GM12864 (cell line): ENCODE measurements around the gene MGAT5.

Experiments
- DNase-seq: peaks from one replicate; pipeline ENCODE4 v3.0.0-alpha.2; 2011; ENCODE audit warnings: low read depth
- H3K4me3 ChIP-seq: 2 replicates; pipeline ENCODE4 v1.5.1; 2011; ENCODE audit warnings: mild to moderate bottlenecking, low read depth, low read length, control low read depth
- CTCF ChIP-seq: IDR thresholded peaks from 2 replicates; pipeline ENCODE4 v1.5.1; 2011; ENCODE audit warnings: low read depth, mild to moderate bottlenecking, moderate library complexity, low read length, control low read depth, inconsistent platforms; ENCODE audit errors: missing control alignments

MGAT5 gene

GRCh38 chr2:134429886-134430285 is 176.0 kb downstream of the MGAT5 start:
- DNase-seq: no peak
- no peak overlapping the region for H3K4me3 ChIP-seq
- TF ChIP-seq CTCF: no peak

GRCh38 chr2:134431838-134432434 is 178.1 kb downstream of the MGAT5 start:
- H3K4me3 ChIP-seq: no peak overlapping the region
- no peak for TF ChIP-seq CTCF
- DNase-seq: no peak

GRCh38 chr2:134432435-134432883 is 178.6 kb downstream of the MGAT5 start:
- H3K4me3 ChIP-seq: no peak overlapping the region
- no peak for TF ChIP-seq CTCF
- DNase-seq: no peak

- DNase-seq: no peak
- no peak for TF ChIP-seq CTCF
- no peak overlapping the region for H3K4me3 ChIP-seq
These were observed 179.6 kb downstream of the MGAT5 start for GRCh38 chr2:134433469-134433868.

- DNase-seq: no peak
- H3K4me3 ChIP-seq: no peak overlapping the region
- no peak for TF ChIP-seq CTCF
These were observed 180.1 kb downstream of the MGAT5 start for GRCh38 chr2:134433979-134434378.

GRCh38 chr2:134435505-134435904 is 181.6 kb downstream of the MGAT5 start:
- H3K4me3 ChIP-seq: no peak overlapping the region
- no peak for TF ChIP-seq CTCF
- DNase-seq: no peak

GRCh38 chr2:134435936-134436335 is 182.1 kb downstream of the MGAT5 start:
- no peak for DNase-seq
- H3K4me3 ChIP-seq: no peak overlapping the region
- TF ChIP-seq CTCF: no peak
